Body of pancreas (tissue), 4 donors: ENCODE measurements around the gene STRA8. TPM values are rescaled to one million over a fixed set of nuclear protein-coding genes. Genes with fewer than 3 reads are reported as not detected.

Source experiments
- ATAC-seq: fragments of 150-250 bp; one replicate; pipeline ENCODE4 v1.9.1; 2016
- DNase-seq, 4 donors: peaks; one replicate each; pipeline ENCODE4 v3.0.0-alpha.2; 2019
- H3K27ac ChIP-seq, 4 donors: fragments of 200-600 bp; sonication (generic); 1 replicate in 3 of 4; 2 replicates in 1 of 4; pipeline versions ENCODE4 v1.5.1 to v1.6.1; 2016 to 2019; ENCODE audit warnings: mild to moderate bottlenecking in 1 of 4, mixed read lengths in 1 of 4, moderate library complexity in 1 of 4
- H3K27me3 ChIP-seq, 2 donors: fragments of 200-600 bp; sonication (generic); one replicate each; pipeline ENCODE4 v1.6.0; 2016; ENCODE audit warnings: mild to moderate bottlenecking in 1 of 2
- H3K36me3 ChIP-seq, 2 donors: fragments of 200-600 bp; sonication (generic); replicated peaks in 1 of 2; 2 replicates each; pipeline ENCODE4 v1.5.1; 2016; ENCODE audit warnings: low read depth in 2 of 2; ENCODE audit not compliant: insufficient read depth in 1 of 2
- H3K4me1 ChIP-seq: fragments of 200-600 bp; sonication (generic); one replicate; pipeline ENCODE4 v1.6.0; 2016
- H3K4me3 ChIP-seq, 2 donors: fragments of 200-600 bp; sonication (generic); 1 replicate in 1 of 2; 2 replicates in 1 of 2; pipeline ENCODE4 v1.5.1; 2016 to 2019
- H3K9me3 ChIP-seq, 3 donors: fragments of 200-600 bp; sonication (generic); 1 replicate in 2 of 3; 2 replicates in 1 of 3; pipeline ENCODE4 v1.5.1; 2016
- CTCF ChIP-seq, 7 experiments: fragments of 450-650 bp in 4 of 7; fragments of 200-600 bp in 3 of 7; sonication (generic) in 3 of 7; IDR thresholded peaks; one replicate each; pipeline ENCODE4 v1.5.1; 2016 to 2019; ENCODE audit warnings: antibody characterized with exemption in 7 of 7
- POLR2A ChIP-seq, 3 donors: fragments of 450-650 bp; IDR thresholded peaks; one replicate each; pipeline ENCODE4 v1.6.1; 2016; ENCODE audit warnings: antibody characterized with exemption in 3 of 3, mild to moderate bottlenecking in 2 of 3
- WGBS, 2 donors: methylation state at CpG; one replicate each; pipeline ENCODE4 v1.1.5; 2017; 5-methylcytosine and 5-hydroxymethylcytosine counted together
- intact Hi-C: fragments of 100-400 bp; cut with DNase I; formaldehyde crosslinking; loops from one replicate; pipeline ENCODE4 v1.15.1; 2023
- total RNA-seq, 2 donors: library from RNA; depleted of rRNA; stranded (reverse); fragments of >200 nt; gene quantifications; one replicate each; pipeline ENCODE4 v1.1.0, GENCODE V29; 2016

Gene STRA8
- total RNA-seq, 2 donors from 2014 or later: not detected

GRCh38 chr7:135236727-135237126, 3.1 kb downstream of the STRA8 start:
- TF ChIP-seq POLR2A (IDR thresholded peaks at IDR 0.05): no peak
- no peak for DNase-seq
- Histone ChIP-seq H3K9me3 (no peaks in the 10 kb centered on the region), H3K4me3 (no peak overlapping the region), H3K27me3 (no peaks in the 10 kb centered on the region), H3K27ac (no peak overlapping the region), H3K4me1 (no peaks in the 10 kb centered on the region), H3K36me3 (no peaks in the 10 kb centered on the region)
- 78 to 80% methylated on average over 2 of the region's 2 CpGs for whole genome bisulfite sequencing, 2 donors
- ATAC-seq: no peak
- intact Hi-C loops: no loop called here

GRCh38 chr7:135238112-135238744, 4.6 kb downstream of the STRA8 start:
- Histone ChIP-seq H3K9me3 (no peaks in the 10 kb centered on the region), H3K27ac (no peak overlapping the region), H3K27me3 (no peaks in the 10 kb centered on the region), H3K36me3 (no peaks in the 10 kb centered on the region), H3K4me1 (no peaks in the 10 kb centered on the region), H3K4me3 (no peak overlapping the region)
- ATAC-seq (no peak), DNase-seq (no peak)
- WGBS, 2 donors: 79 to 83% methylated on average over 10 to 11 of the region's 11 CpGs
- intact Hi-C loops: no loop called here
- TF ChIP-seq POLR2A (IDR thresholded peaks at IDR 0.05): no peak
- peak in 1 of 7 experiments; percentile 7 for TF ChIP-seq CTCF (IDR thresholded peaks at IDR 0.05)

GRCh38 chr7:135239263-135239662, 5.6 kb downstream of the STRA8 start:
- no peak overlapping the region for H3K4me3 ChIP-seq
- H3K9me3 ChIP-seq: no peaks in the 10 kb centered on the region
- TF ChIP-seq POLR2A (IDR thresholded peaks at IDR 0.05) (no peak), CTCF (IDR thresholded peaks at IDR 0.05) (no peak)
- ATAC-seq (no peak), DNase-seq (no peak)
- no peaks in the 10 kb centered on the region for H3K27me3 ChIP-seq
- intact Hi-C loops: no loop called here
- no peak overlapping the region for H3K27ac ChIP-seq
- no peaks in the 10 kb centered on the region for H3K36me3 ChIP-seq
- WGBS, 2 donors: 95 to 97% methylated on average over 5 to 7 of the region's 7 CpGs
- H3K4me1 ChIP-seq: no peaks in the 10 kb centered on the region

- no peaks in the 10 kb centered on the region for H3K4me1 ChIP-seq
- no peak overlapping the region for H3K27ac ChIP-seq
- TF ChIP-seq POLR2A (IDR thresholded peaks at IDR 0.05) (no peak), CTCF (IDR thresholded peaks at IDR 0.05) (no peak)
- 82 to 95% methylated on average over 9 of the region's 9 CpGs for WGBS, 2 donors
- intact Hi-C loops: no loop called here
- no peaks in the 10 kb centered on the region for H3K27me3 ChIP-seq
- H3K36me3 ChIP-seq: no peaks in the 10 kb centered on the region
- ATAC-seq (no peak), DNase-seq (no peak)
- H3K4me3 ChIP-seq: no peak overlapping the region
- H3K9me3 ChIP-seq: no peaks in the 10 kb centered on the region
Observed at GRCh38 chr7:135240441-135240840, 6.8 kb downstream of the STRA8 start.

GRCh38 chr7:135242096-135242684, 8.6 kb downstream of the STRA8 start:
- DNase-seq (no peak), ATAC-seq (no peak)
- no peaks in the 10 kb centered on the region for H3K4me1 ChIP-seq
- no peaks in the 10 kb centered on the region for H3K27me3 ChIP-seq
- 57 to 58% methylated on average over 5 of the region's 5 CpGs for WGBS, 2 donors
- no peak for TF ChIP-seq POLR2A (IDR thresholded peaks at IDR 0.05)
- TF ChIP-seq CTCF (IDR thresholded peaks at IDR 0.05): no peak
- no peaks in the 10 kb centered on the region for H3K9me3 ChIP-seq
- H3K36me3 ChIP-seq: no peaks in the 10 kb centered on the region
- no peak overlapping the region for H3K4me3 ChIP-seq
- H3K27ac ChIP-seq: no peak overlapping the region
- intact Hi-C loops: no loop called here
